ENCODE results near the gene SNX3.
A peak's percentile ranks its signal among the peaks of the same experiment; 100 is the strongest.

SNX3 gene

GRCh38 chr6:108203189-108204112 is 57.4 kb downstream of the SNX3 start:
- no peak for DNase-seq

DNA sequence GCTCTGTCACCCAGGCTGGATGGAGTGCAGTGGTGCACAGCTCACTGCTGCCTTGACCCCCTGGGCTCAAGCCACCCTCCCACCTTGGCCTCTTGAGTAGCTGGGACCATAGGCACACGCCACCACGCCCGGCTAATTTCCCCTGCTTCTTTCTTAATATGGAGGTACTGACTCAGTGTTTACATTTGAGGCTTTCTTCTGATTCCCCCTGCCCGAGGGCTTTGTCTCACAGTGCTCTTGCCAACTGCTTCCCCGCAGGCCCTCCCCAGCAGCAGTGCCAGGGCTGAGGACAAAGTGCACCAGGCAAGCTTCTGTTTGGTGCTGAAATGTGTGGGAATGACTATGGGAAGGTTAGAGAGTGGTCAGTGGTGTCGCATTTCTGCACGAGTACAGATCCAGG is 60.2 kb downstream of the SNX3 start:
- DNase-seq = no peak

- DNase-seq = no peak
Observed at GRCh38 chr6:108200186-108200585, 60.7 kb downstream of the SNX3 start.

DNA sequence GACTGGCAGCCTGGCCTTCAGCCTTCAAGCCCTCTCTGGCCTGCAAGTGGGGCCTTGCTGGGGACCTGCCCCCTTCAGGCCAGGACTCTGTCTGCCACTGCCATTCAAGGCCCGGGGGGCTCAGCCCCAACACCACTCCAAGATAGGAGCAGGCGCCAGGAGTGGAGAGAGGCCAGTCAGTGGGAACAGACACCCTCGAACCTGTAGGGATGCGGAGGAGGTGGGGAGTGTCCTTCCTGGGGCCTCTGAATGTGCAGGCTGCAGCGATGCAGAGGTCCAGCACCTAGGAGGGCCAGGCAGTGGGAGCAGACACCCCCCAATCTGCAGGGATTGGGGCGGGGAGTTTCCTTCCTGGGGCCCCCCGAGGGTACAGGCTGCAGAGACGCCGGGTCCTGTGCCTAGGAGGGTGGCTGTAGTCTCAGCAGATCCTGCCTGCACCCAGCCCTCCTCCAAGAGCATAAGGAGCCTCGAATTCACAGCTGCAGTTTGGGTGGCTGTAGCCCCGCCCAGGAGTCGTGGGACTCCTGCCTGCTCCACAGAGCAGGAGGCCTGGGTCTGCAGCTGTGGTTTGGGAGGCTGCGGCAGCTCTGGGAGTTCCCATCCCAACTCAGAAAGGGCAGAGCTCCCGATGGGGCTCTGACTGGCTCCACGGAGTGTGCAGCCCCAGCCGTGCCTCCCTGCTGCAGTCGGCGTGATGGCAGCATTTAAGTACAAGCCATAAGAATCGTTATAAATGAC is 61.9 kb downstream of the SNX3 start:
- no peak for DNase-seq

GRCh38 chr6:108195209-108195608 is 65.6 kb downstream of the SNX3 start:
- DNase-seq = no peak

GRCh38 chr6:108194503-108194902 is 66.3 kb downstream of the SNX3 start:
- DNase-seq = no peak

DNA sequence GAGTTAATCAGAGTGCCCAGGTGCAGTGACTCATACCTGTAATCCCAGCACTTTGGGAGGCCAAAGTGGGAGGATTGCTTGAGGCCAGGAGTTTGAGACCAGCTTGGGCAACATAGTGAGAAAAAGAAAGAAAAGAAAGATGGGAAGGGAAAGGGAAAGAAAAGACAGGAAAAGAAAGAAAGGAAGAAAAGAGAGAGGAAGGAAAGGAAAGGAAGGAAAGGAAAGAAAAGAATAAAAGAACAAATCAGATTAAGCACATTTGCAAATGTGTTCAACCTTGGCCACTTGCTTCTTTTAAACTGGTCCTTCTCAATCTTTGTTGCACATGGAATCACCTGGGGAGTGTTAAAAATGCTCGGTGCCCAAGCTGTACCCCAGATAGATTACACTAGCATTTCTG is 67.0 kb downstream of the SNX3 start:
- no peak for DNase-seq

DNA sequence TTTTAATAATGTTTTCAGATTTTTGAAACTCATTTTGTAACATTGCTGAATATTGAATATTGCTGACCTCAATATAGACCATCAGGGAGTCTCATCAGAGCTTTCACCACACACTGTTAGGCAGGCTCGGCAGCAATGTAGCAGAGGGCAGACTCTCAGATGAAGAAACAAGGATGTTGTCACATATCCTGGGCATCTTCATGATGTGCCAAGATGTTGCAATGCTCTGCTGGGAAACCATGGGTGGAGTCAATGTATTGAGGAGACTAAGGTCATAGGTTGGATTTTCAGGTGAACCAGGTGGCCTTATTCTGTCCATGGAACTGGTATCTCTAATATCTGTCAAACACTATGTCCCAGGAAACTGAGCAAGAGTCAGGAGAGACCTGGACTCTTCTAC is 67.7 kb downstream of the SNX3 start:
- no peak for DNase-seq

- no peak for DNase-seq
Observed at GRCh38 chr6:108187519-108187918, 73.3 kb downstream of the SNX3 start.

- DNase-seq = no peak
Observed at GRCh38 chr6:108186226-108186625, 74.6 kb downstream of the SNX3 start.

- DNase-seq = no peak
Observed at GRCh38 chr6:108180776-108181175, 80.1 kb downstream of the SNX3 start.

DNA sequence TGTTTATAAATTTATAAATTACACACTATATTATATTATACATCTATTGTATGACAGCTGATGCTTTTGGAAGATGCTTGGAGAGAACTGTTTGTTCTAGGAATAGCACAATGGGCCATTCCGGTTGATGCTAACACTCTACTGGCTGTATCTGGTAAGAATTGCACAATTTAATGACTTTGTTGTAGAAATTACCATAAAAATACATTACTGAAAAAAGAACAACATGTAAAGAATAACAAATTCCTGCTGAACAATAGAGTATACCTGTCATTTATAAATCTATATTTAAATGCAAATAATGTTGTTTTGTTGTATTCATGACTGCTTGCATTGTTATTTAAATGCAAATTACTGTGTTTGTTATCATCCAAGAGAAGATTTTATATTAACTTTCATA is 80.6 kb downstream of the SNX3 start:
- DNase-seq = no peak

DNA sequence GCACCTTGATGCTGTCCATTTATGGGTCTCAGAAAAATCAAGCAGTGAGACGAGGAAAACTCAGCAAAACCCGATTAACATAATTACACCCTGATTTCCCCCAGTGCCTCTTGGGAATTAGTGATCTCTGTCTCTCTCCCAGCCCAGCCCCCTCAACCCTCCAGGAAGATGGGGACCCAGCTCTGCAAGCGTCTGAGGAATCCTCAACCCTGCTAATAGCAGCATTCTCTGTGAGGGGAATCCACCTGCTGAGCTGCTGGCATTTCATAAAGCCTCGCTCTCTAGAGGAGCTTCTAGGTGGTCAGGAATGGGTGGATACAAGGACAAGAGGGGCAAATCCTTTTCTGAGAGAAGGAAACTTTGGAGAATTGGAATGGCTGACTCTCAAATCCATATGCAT is 81.1 kb downstream of the SNX3 start:
- DNase-seq = no peak

DNA sequence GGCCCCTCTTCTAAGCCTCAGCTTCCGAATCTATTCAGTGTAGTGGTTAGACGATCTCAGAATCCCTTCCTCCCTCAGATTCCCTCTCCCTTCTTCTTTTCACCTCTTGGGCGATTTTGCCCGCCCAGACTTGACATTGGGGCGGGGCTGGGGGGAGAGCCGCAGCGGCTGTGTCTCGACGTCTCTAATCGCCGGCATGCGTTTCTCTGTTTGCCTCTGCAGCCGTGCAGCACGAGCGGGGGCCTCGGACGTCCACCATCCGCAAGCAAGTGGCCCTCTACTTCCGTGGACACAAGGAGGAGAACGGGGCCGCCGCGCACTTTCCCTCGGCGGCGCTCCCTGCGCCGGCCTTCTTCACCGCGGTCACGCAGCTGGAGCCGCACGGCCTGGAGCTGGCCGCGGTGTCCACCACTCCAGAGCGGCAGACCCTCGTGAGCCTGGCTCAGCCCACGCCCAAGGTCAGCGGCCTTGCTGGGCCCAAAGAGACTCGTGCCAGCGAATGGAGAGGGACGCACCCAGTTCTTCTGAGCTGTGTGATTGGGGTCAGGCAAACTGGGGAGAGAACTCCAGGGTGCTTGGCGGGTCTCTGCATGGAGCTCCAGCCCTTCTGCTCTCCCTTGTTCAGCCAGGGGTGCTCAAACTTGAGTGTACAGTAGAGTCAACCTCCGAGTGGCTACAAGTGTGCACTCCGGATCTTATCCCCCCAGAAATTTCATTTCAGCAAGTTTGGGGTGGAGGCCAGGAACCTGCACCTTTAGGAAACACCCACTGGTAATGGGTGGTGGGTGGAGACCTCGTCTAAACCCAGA is 84.4 kb downstream of the SNX3 start:
- DNase-seq = peak; percentile 60

- peak; percentile 61 for DNase-seq
Observed at GRCh38 chr6:108175592-108176279, 85.1 kb downstream of the SNX3 start.

GRCh38 chr6:108175176-108175591 is 85.7 kb downstream of the SNX3 start:
- DNase-seq = peak; percentile 39

GRCh38 chr6:108174371-108175175 is 86.3 kb downstream of the SNX3 start:
- DNase-seq = peak; percentile 65

DNA sequence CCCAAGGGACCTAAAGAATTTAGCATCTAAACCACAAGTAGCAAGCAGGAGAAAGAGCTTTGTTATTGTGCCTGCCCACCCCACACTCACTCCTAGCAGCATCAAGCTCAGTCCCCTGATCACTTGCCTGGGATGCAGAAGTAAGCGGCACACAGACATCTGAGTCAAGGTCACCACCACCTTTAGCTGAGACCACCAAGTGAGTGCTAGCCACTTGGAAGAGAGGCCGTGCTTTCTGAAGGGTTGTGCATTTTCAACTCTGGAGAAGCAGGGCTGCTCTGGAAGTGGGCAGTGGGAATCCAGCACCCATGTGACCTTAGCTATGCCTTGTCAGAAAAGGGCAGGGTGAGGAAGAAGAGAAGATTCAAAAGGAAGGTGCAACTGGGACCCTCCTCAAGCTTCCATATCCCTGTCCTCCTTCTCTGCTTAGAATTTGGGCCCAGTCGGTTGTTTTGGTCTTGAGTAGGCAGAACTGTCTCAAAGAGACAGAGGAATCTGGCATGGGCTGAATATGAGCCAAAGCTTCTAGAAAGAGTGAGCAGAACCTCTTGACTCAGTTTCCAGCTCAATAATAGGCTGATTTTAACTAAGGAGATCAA is 88.8 kb downstream of the SNX3 start:
- no peak for DNase-seq

- DNase-seq = no peak
Observed at GRCh38 chr6:108171291-108171917, 89.4 kb downstream of the SNX3 start.

DNA sequence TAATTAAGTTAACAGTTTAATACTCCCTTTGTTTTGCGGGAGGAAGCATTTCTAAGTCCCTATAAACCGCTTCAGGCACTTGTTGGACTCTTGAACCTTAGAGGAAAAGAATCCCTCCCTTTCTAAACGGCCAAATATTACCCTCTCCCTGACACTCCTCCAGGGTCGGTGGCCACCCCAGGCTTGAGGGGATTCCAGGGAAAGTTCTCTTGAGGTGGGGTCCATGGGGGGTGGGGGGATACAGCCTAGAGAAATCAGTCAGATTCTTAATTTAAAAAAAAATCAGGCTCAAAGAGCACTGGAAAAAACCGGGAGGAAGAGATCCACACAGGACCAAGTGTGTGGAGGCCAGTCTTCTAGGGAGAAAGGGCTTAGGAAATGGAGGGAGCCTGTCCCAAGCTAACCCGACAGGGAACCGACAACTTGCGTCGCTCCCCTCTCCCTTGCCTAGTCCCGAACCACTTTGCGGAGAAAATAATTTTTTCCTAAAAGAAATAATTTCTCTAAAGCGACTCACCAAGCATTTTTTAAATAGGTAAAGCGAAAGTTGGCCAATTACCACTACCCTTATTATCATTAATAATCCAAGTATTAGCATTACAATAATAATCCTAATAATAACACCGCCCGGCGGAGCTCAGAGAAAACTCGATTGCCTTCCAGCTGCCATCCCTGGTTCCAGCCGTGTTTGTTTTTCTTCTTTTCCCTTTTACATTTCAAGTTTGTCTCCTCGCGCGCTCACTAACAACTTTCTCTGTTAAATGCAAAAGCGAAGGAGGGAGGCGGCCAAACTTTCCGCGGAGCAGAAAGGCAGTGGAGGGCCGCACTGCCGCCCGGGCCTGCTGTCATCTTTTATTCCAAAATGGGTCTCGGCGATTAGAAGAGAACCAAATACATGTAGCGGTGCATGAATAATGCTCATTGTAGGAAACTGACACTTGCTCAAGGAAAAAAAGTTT is 90.2 kb downstream of the SNX3 start:
- no peak for DNase-seq

Data from activated effector memory CD4-positive, alpha-beta T cell treated with anti-CD3 and anti-CD28 coated beads, Interleukin-2, amount 50 U/mL, for 16 hours (primary cell).